ENCODE results near the gene RTEL1.
"Not testable (repeated sequence)": the region's sequence is repeated elsewhere in the genome, so short reads cannot be mapped to it uniquely, and the experiment has no call there.

Gene RTEL1

GRCh38 chr20:63709149-63709527 is 51.0 kb downstream of the RTEL1 start:
- H3K27ac ChIP-seq, result peak overlapping the region; percentile 96; the same call in 1 of the 2 replicates
- no peak for TF ChIP-seq CTCF (conservative IDR thresholded peaks at IDR 0.05)

GRCh38 chr20:63711085-63711645 is 53.1 kb downstream of the RTEL1 start:
- no peak for TF ChIP-seq CTCF (conservative IDR thresholded peaks at IDR 0.05)
- H3K27ac ChIP-seq, result no peak overlapping the region

- TF ChIP-seq CTCF (conservative IDR thresholded peaks at IDR 0.05), result no peak
- H3K27ac ChIP-seq, result no peak overlapping the region
Measured at GRCh38 chr20:63712191-63712590, 54.1 kb downstream of the RTEL1 start.

DNA sequence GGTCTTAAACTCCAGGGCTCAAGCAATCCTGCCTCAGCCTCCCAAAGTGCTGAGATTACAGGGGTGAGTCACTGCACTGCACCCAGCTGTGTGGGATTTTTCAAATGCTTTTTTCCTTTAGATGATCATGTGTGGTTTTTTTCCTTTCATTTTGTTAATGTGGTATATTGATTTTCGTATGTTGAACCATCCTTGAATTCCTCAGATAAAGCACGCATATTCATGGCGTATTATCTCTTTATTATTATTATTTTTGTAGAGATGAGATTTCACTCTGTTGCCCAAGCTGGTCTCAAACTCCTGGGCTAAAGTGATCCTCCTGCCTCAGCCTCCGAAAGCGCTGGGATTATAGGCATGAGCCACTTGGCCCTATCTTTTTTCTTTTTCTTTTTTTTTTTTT is 56.7 kb downstream of the RTEL1 start:
- no peak for TF ChIP-seq CTCF (conservative IDR thresholded peaks at IDR 0.05)

GRCh38 chr20:63718996-63719395 is 60.9 kb downstream of the RTEL1 start:
- no peak overlapping the region for H3K27ac ChIP-seq
- TF ChIP-seq CTCF (conservative IDR thresholded peaks at IDR 0.05), result no peak

More for the DNA sequence above, 56.7 kb downstream of the RTEL1 start:
- H3K27ac ChIP-seq, result no peak overlapping the region

DNA sequence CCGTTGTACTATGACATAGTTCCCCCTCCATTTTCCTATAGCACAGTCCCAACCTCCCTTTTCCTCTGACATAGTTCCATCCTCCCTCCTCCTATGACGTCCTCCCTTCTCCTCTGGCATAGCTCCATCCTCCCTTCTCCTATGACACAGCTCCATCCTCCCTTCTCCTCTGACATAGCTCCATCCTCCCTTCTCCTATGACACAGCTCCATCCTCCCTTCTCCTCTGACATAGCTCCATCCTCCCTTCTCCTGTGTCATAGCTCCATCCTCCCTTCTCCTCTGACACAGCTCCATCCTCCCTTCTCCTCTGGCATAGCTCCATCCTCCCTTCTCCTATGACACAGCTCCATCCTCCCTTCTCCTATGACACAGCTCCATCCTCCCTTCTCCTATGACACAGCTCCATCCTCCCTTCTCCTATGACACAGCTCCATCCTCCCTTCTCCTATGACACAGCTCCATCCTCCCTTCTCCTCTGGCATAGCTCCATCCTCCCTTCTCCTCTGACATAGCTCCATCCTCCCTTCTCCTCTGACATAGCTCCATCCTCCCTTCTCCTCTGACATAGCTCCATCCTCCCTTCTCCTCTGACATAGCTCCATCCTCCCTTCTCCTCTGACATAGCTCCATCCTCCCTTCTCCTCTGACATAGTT is 65.0 kb downstream of the RTEL1 start:
- H3K27ac ChIP-seq, result not testable (repeated sequence)

DNA sequence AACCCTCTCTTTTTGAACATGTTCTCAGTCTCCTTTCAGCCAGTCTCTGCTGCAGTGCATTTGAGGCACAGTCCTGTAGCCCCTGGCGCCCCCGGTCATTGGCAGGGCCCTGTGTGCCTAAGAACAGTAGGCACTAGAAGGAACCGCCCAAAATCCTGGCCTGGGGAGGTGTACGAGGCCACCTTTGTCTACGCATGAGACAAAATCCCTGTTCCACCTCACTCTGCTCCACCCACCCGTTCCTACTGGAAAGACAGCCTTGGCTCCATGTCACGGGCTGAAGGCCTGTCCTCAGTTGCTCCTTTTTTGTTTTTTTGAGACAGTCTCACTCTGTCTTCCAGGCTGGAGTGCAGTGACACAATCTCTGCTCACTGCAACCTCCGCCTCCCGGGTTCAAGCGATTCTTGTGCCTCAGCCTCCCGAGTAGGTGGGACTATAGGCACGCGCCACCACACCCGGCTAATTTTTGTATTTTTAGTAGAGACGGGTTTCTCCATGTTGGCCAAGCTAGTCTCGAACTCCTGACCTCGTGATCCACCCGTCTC is 72.1 kb downstream of the RTEL1 start:
- not testable (repeated sequence) for H3K27ac ChIP-seq

DNA sequence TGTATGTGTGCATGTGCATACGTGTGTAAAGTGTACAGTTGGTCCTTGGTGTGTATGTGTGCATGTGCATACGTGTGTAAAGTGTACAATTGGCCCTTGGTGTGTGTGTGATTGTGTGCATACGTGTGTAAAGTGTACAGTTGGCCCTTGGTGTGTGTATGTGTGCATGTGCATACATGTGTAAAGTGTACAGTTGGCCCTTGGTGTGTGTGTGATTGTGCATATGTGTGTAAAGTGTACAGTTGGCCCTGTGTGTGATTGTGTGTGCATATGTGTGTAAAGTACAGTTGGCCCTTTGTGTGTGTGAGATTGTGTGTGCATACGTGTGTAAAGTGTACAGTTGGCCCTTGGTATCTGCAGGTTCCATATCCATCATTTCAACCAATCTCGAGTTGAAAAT is 73.3 kb downstream of the RTEL1 start:
- H3K27ac ChIP-seq, result no peak overlapping the region
- no peak for TF ChIP-seq CTCF (conservative IDR thresholded peaks at IDR 0.05)
